HepG2 (cell line): Measurements from ENCODE around the gene ABCC12. TPM values are rescaled to one million over a fixed set of nuclear protein-coding genes. Genes with fewer than 3 reads are reported as not detected.
A peak's percentile ranks its signal among the peaks of the same experiment; 100 is the strongest.

Source experiments
- ATAC-seq: fragments of 200-7000 bp; cut with Tn5 transposase; 3 replicates; pipeline ENCODE4 v1.9.1; 2020; ENCODE audit warnings: mild to moderate bottlenecking, moderate library complexity
- BruUV-seq: library from RNA; stranded (reverse); fragments of 400-500 nt; replicated peaks from 2 replicates; lab custom pipeline; 2021; lab: Mats Ljungman, UMichigan
- CTCF ChIA-PET: fragments of 300-600 bp; formaldehyde crosslinking; extraction: SDS; loops from one replicate; lab custom pipeline; 2021; ENCODE audit warnings: low total read pairs, inconsistent platforms, low intra/inter-chr PET ratio; lab: Yijun Ruan, JAX
- POLR2A ChIA-PET: fragments of 350-600 bp; sonication (Branson Sonifier 250); formaldehyde crosslinking; loops from one replicate; lab custom pipeline; 2020; ENCODE audit warnings: antibody characterized with exemption, inconsistent platforms; lab: Yijun Ruan, JAX
- DNase-seq: peaks from one replicate; pipeline ENCODE4 v3.0.0-alpha.2; 2015; ENCODE audit warnings: low spot score
- FAIRE-seq: peaks from 3 replicates; lab custom pipeline; 2011; peaks lifted over from hg19 to GRCh38; lab: Jason Lieb, UNC
- H2AFZ ChIP-seq: one replicate; pipeline ENCODE4 v1.6.1; 2011; ENCODE audit warnings: low read length, inconsistent platforms
- H3K27ac ChIP-seq: fragments of 300-600 bp; 3 replicates; pipeline ENCODE4 v1.8.0; 2011; ENCODE audit warnings: mixed run types, mild to moderate bottlenecking, mixed read lengths, low read length, inconsistent platforms; ENCODE audit not compliant: insufficient read depth; ENCODE audit errors: extremely low read length
- H3K27me3 ChIP-seq, 2 experiments: fragments of 200-600 bp in 1 of 2; 2 replicates in 1 of 2; 3 replicates in 1 of 2; pipeline versions ENCODE4 v1.6.0 to v1.8.0; 2011; ENCODE audit warnings: low read length in 2 of 2, mild to moderate bottlenecking in 2 of 2, moderate library complexity in 2 of 2, inconsistent platforms in 1 of 2; ENCODE audit not compliant: insufficient read depth in 2 of 2, control insufficient read depth in 1 of 2
- H3K36me3 ChIP-seq, 2 experiments: fragments of 200-600 bp in 1 of 2; replicated peaks in 1 of 2; 2 replicates in 1 of 2; 3 replicates in 1 of 2; pipeline versions ENCODE4 v1.5.1 to v1.8.0; 2011; ENCODE audit warnings: low read length in 2 of 2, inconsistent platforms in 1 of 2; ENCODE audit not compliant: insufficient read depth in 2 of 2, control insufficient read depth in 1 of 2
- H3K4me1 ChIP-seq: 2 replicates; pipeline ENCODE4 v1.5.1; 2012; ENCODE audit warnings: low read length, inconsistent platforms; ENCODE audit not compliant: insufficient read depth
- H3K4me2 ChIP-seq: 2 replicates; pipeline ENCODE4 v1.6.0; 2011; ENCODE audit warnings: low read depth, low read length, inconsistent platforms
- H3K4me3 ChIP-seq, 3 experiments: fragments of 200-600 bp in 1 of 3; sonication (generic), shearing (Covaris generic) in 1 of 3; replicated peaks in 1 of 3; 2 replicates each; pipeline ENCODE4 v1.5.1; 2011 to 2016; ENCODE audit warnings: low read length in 3 of 3, inconsistent platforms in 2 of 3, low read depth in 2 of 3, mild to moderate bottlenecking in 2 of 3, control low read depth in 1 of 3, mixed read lengths in 1 of 3; ENCODE audit not compliant: insufficient read depth in 1 of 3
- H3K79me2 ChIP-seq: one replicate; pipeline ENCODE4 v1.6.1; 2011; ENCODE audit warnings: low read length, inconsistent platforms; ENCODE audit not compliant: insufficient read depth
- H3K9ac ChIP-seq: 2 replicates; pipeline ENCODE4 v1.6.0; 2011; ENCODE audit warnings: mild to moderate bottlenecking, low read depth, low read length, inconsistent platforms; ENCODE audit not compliant: insufficient read depth
- H3K9me3 ChIP-seq: 2 replicates; pipeline ENCODE4 v1.5.1; 2012; ENCODE audit warnings: mild to moderate bottlenecking, low read length
- H4K20me1 ChIP-seq: 2 replicates; pipeline ENCODE4 v1.6.0; 2011; ENCODE audit warnings: inconsistent platforms, mild to moderate bottlenecking, low read length, moderate library complexity; ENCODE audit not compliant: insufficient read depth
- AGO1 ChIP-seq: fragments of 200-400 bp; formaldehyde crosslinking; IDR thresholded peaks from 2 replicates; pipeline ENCODE4 v1.6.1; 2017; ENCODE audit warnings: mild to moderate bottlenecking, low read depth, low read length, moderate library complexity; ENCODE audit not compliant: poor library complexity, severe bottlenecking
- ARNTL ChIP-seq: sonication (generic); formaldehyde crosslinking; IDR thresholded peaks from 2 replicates; pipeline ENCODE4 v1.4.0; 2020; ENCODE audit warnings: mild to moderate bottlenecking, missing genetic modification reagents
- ERF ChIP-seq: IDR thresholded peaks from 2 replicates; pipeline ENCODE4 v1.6.1; 2018; ENCODE audit warnings: missing biosample characterization, missing genetic modification reagents
- FIP1L1 ChIP-seq: fragments of 200-400 bp; formaldehyde crosslinking; IDR thresholded peaks from 2 replicates; pipeline ENCODE4 v1.6.1; 2018; ENCODE audit warnings: low read depth, mild to moderate bottlenecking, low read length, moderate library complexity, borderline replicate concordance; ENCODE audit not compliant: insufficient read depth
- GABPA ChIP-seq, 2 experiments: IDR thresholded peaks; 2 replicates each; pipeline ENCODE4 v1.6.1; 2011 to 2016; ENCODE audit warnings: low read depth in 2 of 2, low read length in 1 of 2, missing biosample characterization in 1 of 2, missing genetic modification characterization in 1 of 2
- MATR3 ChIP-seq: sonication (generic); formaldehyde crosslinking; IDR thresholded peaks from 2 replicates; pipeline ENCODE4 v1.4.0; 2020; ENCODE audit warnings: missing genetic modification reagents
- PHF21A ChIP-seq: sonication (generic); formaldehyde crosslinking; IDR thresholded peaks from 2 replicates; pipeline ENCODE4 v1.5.0; 2020; ENCODE audit warnings: mild to moderate bottlenecking, missing genetic modification reagents
- RNF2 ChIP-seq: fragments of 450-650 bp; conservative IDR thresholded peaks from 2 replicates; pipeline ENCODE4 v1.6.1; 2016; ENCODE audit warnings: low read depth
- SUZ12 ChIP-seq: fragments of 150-350 bp; IDR thresholded peaks from 2 replicates; pipeline ENCODE4 v1.6.1; 2014; ENCODE audit warnings: low read depth, low read length
- ZC3H13 ChIP-seq: sonication (generic); formaldehyde crosslinking; IDR thresholded peaks from 2 replicates; pipeline ENCODE4 v1.8.1; 2023; ENCODE audit warnings: mild to moderate bottlenecking, missing genetic modification reagents, moderate library complexity
- ZMAT5 ChIP-seq: sonication (generic); formaldehyde crosslinking; IDR thresholded peaks from 2 replicates; pipeline ENCODE4 v1.5.0; 2020; ENCODE audit warnings: mild to moderate bottlenecking, low read depth, missing genetic modification reagents, borderline replicate concordance
- ZNF160 ChIP-seq: sonication (generic); formaldehyde crosslinking; IDR thresholded peaks from 2 replicates; pipeline ENCODE4 v1.8.0; 2022; ENCODE audit warnings: mild to moderate bottlenecking, inconsistent platforms, missing genetic modification reagents
- ZNF317 ChIP-seq: sonication (generic); formaldehyde crosslinking; IDR thresholded peaks from 2 replicates; pipeline ENCODE4 v1.5.0; 2020; ENCODE audit warnings: mild to moderate bottlenecking, missing genetic modification reagents
- ZNF501 ChIP-seq: sonication (generic); formaldehyde crosslinking; IDR thresholded peaks from 2 replicates; pipeline ENCODE4 v1.5.1; 2020; ENCODE audit warnings: mild to moderate bottlenecking, moderate library complexity, missing genetic modification reagents
- ZNF546 ChIP-seq: sonication (generic); formaldehyde crosslinking; conservative IDR thresholded peaks from 2 replicates; pipeline ENCODE4 v1.8.1; 2023; ENCODE audit warnings: mild to moderate bottlenecking, missing genetic modification reagents
- WGBS: methylation state at CpG from one replicate; pipeline ENCODE4 v1.1.6; 2017; ENCODE audit warnings: low lambda C conversion rate; 5-methylcytosine and 5-hydroxymethylcytosine counted together
- in situ Hi-C: cut with HindIII; loops from 2 replicates; pipeline ENCODE4 v1.10.0; 2017; ENCODE audit warnings: low pct_unique_long_range_greater_than_20kb; ENCODE audit not compliant: extremely low pct_ligation_motif_present
- intact Hi-C: fragments of 100-400 bp; cut with micrococcal nuclease; formaldehyde crosslinking; loops from one replicate; pipeline ENCODE4 v1.10.0; 2022; ENCODE audit not compliant: unreplicated experiment
- polyA plus RNA-seq, 8 experiments: library from polyadenylated mRNA; depleted of rRNA in 3 of 8; stranded (reverse) in 7 of 8; unstranded in 1 of 8; fragments of >200 nt; fragmentation: Illumina TruSeq in 4 of 8; extraction: Trizol in 4 of 8; gene quantifications; 2 replicates each; pipeline versions ENCODE4 v1.2.1 to v1.2.3, GENCODE V29; 2011 to 2016; ENCODE audit warnings: low read depth in 4 of 8, missing spikeins in 1 of 8, mixed read lengths in 1 of 8; ENCODE audit not compliant: insufficient read depth in 1 of 8
- total RNA-seq, 5 experiments: library from RNA; depleted of rRNA; stranded (reverse); fragments of >200 nt; fragmentation: Illumina TruSeq; extraction: Trizol; gene quantifications; 2 replicates each; pipeline ENCODE4 v1.2.3, GENCODE V29; 2016; ENCODE audit warnings: low read depth in 1 of 5
- TF ChIP-seq, protein P1 (sequence below): sonication (generic); formaldehyde crosslinking; IDR thresholded peaks from 2 replicates; pipeline ENCODE4 v1.4.0; 2020; ENCODE audit warnings: missing genetic modification reagents
- TF ChIP-seq, protein P2 (sequence below): sonication (generic); formaldehyde crosslinking; IDR thresholded peaks from 2 replicates; pipeline ENCODE4 v1.8.1; 2023; ENCODE audit warnings: mild to moderate bottlenecking, missing genetic modification reagents

ABCC12 gene
- total and polyA plus RNA-seq, 2 of the 13 experiments (the other 11 are each of a cell fraction or from before 2014, with no cell fraction given), result not detected

DNA sequence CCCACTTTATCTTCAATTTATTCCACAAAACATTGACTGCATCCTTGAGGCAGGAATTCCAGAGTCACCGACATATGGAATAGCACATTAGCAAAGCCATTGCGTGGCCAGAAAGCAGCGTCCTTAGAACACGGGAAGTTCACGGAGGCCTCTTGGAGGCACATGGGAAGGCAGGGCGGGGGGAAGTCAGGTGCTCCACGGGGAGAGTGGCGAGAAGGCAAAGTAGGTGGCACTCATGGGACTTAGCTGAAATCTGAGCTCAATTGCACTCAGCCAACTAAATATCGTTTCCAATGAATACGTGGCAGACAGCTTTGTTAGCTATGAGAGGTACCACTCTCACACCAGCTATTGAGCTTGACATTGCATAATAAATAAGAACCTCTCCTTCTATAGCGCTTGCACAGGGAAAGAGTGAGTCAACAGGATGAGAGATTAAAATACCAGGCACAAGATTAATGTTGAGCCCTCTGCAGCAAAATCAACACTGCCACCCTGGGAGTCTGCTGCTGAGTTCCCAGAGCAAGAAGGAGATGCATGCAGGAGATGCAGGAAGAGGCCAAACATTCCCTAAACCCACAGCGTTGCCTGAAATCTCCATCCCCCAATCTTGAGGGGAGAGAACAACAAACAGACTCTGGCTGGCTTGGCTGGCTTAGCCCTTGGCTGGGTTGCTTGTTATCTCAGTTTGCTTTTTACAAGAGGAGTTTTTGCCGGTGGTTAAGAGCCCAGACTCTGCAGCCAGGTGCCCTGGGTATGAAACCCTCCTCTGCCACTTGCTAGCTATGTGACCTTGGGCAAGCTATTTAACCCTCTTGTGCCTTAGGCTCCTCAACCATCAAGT lies 28.8 kb downstream of the ABCC12 start:
- DNase-seq (peak; percentile 6), FAIRE-seq (no peak), ATAC-seq (no peak)
- ChIA-PET CTCF (no interaction called here), POLR2A (no interaction called here)
- Histone ChIP-seq H3K36me3 (no peaks in the 10 kb centered on the region), H3K4me1 (peaks cover 8% of the 10 kb centered on the region; the same call in 1 of the 2 replicates), H2AFZ (no peak overlapping the region), H3K4me2 (no peak overlapping the region), H4K20me1 (no peaks in the 10 kb centered on the region), H3K9me3 (no peaks in the 10 kb centered on the region), H3K27me3 (peaks cover 0 to 3% of the 10 kb centered on the region in 2 experiments; a peak in 1 of 5 replicates), H3K9ac (no peak overlapping the region), H3K4me3 (no peak overlapping the region), H3K27ac (no peak overlapping the region), H3K79me2 (no peaks in the 10 kb centered on the region)
- no peak for TF ChIP-seq ZNF546 (CRISPR knock-in tag)
- TF ChIP-seq ZMAT5, result no peak
- no peak for TF ChIP-seq SUZ12
- no peak for TF ChIP-seq ZNF317 (CRISPR knock-in tag)
- TF ChIP-seq RNF2, result no peak
- TF ChIP-seq PHF21A, result no peak
- TF ChIP-seq ARNTL (CRISPR knock-in tag), result no peak
- no peak for TF ChIP-seq MATR3 (CRISPR knock-in tag)
- TF ChIP-seq ZNF160 (CRISPR knock-in tag), result no peak
- no peak for TF ChIP-seq ZC3H13
- no peak for TF ChIP-seq ERF
- TF ChIP-seq, protein P1, sequence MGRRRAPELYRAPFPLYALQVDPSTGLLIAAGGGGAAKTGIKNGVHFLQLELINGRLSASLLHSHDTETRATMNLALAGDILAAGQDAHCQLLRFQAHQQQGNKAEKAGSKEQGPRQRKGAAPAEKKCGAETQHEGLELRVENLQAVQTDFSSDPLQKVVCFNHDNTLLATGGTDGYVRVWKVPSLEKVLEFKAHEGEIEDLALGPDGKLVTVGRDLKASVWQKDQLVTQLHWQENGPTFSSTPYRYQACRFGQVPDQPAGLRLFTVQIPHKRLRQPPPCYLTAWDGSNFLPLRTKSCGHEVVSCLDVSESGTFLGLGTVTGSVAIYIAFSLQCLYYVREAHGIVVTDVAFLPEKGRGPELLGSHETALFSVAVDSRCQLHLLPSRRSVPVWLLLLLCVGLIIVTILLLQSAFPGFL (CRISPR knock-in tag), result no peak
- TF ChIP-seq AGO1, result no peak
- TF ChIP-seq, protein P2, sequence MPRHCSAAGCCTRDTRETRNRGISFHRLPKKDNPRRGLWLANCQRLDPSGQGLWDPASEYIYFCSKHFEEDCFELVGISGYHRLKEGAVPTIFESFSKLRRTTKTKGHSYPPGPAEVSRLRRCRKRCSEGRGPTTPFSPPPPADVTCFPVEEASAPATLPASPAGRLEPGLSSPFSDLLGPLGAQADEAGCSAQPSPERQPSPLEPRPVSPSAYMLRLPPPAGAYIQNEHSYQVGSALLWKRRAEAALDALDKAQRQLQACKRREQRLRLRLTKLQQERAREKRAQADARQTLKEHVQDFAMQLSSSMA, result no peak
- TF ChIP-seq ZNF501, result no peak
- TF ChIP-seq GABPA (IDR thresholded peaks at IDR 0.05; ENCODE audit: low read depth, low read length), result no peak
- TF ChIP-seq GABPA (CRISPR knock-in tag; IDR thresholded peaks at IDR 0.05; ENCODE audit: low read depth), result no peak
- TF ChIP-seq FIP1L1, result no peak
- intact Hi-C loops, result no loop called here
- no TSS peak for BruUV-seq
- 39% methylated on average over 13 of the region's 13 CpGs for WGBS
- in situ Hi-C loops, result no loop called here
